Fibroblast of skin of right quadriceps (primary cell): ENCODE measurements around the gene OCA2.
A peak's percentile ranks its signal among the peaks of the same experiment; 100 is the strongest.
"Not testable (repeated sequence)": the region's sequence is repeated elsewhere in the genome, so short reads cannot be mapped to it uniquely, and the experiment has no call there.

Source experiments
- DNase-seq: peaks from one replicate; pipeline ENCODE4 v3.0.0-alpha.2; 2013

The OCA2 gene

GRCh38 chr15:27990521-27991515 is 108.3 kb downstream of the OCA2 start:
- DNase-seq: no peak

- DNase-seq: no peak
Observed at GRCh38 chr15:27989838-27990237, 109.3 kb downstream of the OCA2 start.

- no peak for DNase-seq
Observed at GRCh38 chr15:27989427-27989826, 109.7 kb downstream of the OCA2 start.

GRCh38 chr15:27985099-27985498 is 114.0 kb downstream of the OCA2 start:
- DNase-seq: no peak

GRCh38 chr15:27983496-27983895 is 115.6 kb downstream of the OCA2 start:
- no peak for DNase-seq

- peak; percentile 16 for DNase-seq
Observed at GRCh38 chr15:27977696-27978095, 121.4 kb downstream of the OCA2 start.

- no peak for DNase-seq
Observed at GRCh38 chr15:27973886-27974285, 125.2 kb downstream of the OCA2 start.

- DNase-seq: no peak
Observed at GRCh38 chr15:27970661-27971392, 128.3 kb downstream of the OCA2 start.

GRCh38 chr15:27967541-27967940 is 131.6 kb downstream of the OCA2 start:
- no peak for DNase-seq

GRCh38 chr15:27965546-27965945 is 133.6 kb downstream of the OCA2 start:
- DNase-seq: no peak

- DNase-seq: no peak
Observed at GRCh38 chr15:27961801-27962200, 137.3 kb downstream of the OCA2 start.

- DNase-seq: peak; percentile 60
Observed at GRCh38 chr15:27958911-27959578, 140.1 kb downstream of the OCA2 start.

- DNase-seq: peak; percentile 58
Observed at GRCh38 chr15:27956285-27956684, 142.8 kb downstream of the OCA2 start.

GRCh38 chr15:27955087-27955486 is 144.0 kb downstream of the OCA2 start:
- DNase-seq: no peak

- not testable (repeated sequence) for DNase-seq
Observed at GRCh38 chr15:27952593-27952992, 146.5 kb downstream of the OCA2 start.

- DNase-seq: no peak
Observed at GRCh38 chr15:27951191-27951890, 147.8 kb downstream of the OCA2 start.

- no peak for DNase-seq
Observed at GRCh38 chr15:27949089-27949488, 150.0 kb downstream of the OCA2 start.

- no peak for DNase-seq
Observed at GRCh38 chr15:27939246-27939645, 159.9 kb downstream of the OCA2 start.

GRCh38 chr15:27937851-27938250 is 161.3 kb downstream of the OCA2 start:
- peak; percentile 66 for DNase-seq

- no peak for DNase-seq
Observed at GRCh38 chr15:27936164-27936563, 163.0 kb downstream of the OCA2 start.

- DNase-seq: no peak
Observed at GRCh38 chr15:27935328-27935727, 163.8 kb downstream of the OCA2 start.

GRCh38 chr15:27934782-27935181 is 164.3 kb downstream of the OCA2 start:
- DNase-seq: no peak

- no peak for DNase-seq
Observed at GRCh38 chr15:27933562-27933961, 165.6 kb downstream of the OCA2 start.
